ENCODE data around the gene HEXD.
A peak's percentile ranks its signal among the peaks of the same experiment; 100 is the strongest.

The HEXD gene

GRCh38 chr17:82414548-82415281, 3.4 kb upstream of the HEXD start:
- peak; percentile 40 to 50 for DNase-seq (ENCODE audit: low read depth in 2 of 2, low spot score in 1 of 2)

GRCh38 chr17:82415336-82415735, 2.8 kb upstream of the HEXD start:
- DNase-seq (ENCODE audit: low read depth in 2 of 2, low spot score in 1 of 2) = no peak

GRCh38 chr17:82415786-82416185, 2.4 kb upstream of the HEXD start:
- DNase-seq (ENCODE audit: low read depth in 2 of 2, low spot score in 1 of 2) = no peak

- DNase-seq (ENCODE audit: low read depth in 2 of 2, low spot score in 1 of 2) = no peak
Measured at GRCh38 chr17:82416264-82416663, 1.9 kb upstream of the HEXD start.

GRCh38 chr17:82416771-82417170, 1.4 kb upstream of the HEXD start:
- DNase-seq (ENCODE audit: low read depth in 2 of 2, low spot score in 1 of 2) = no peak

GRCh38 chr17:82419540-82419939, 1.4 kb downstream of the HEXD start:
- DNase-seq (ENCODE audit: low read depth in 2 of 2, low spot score in 1 of 2) = no peak

GRCh38 chr17:82424001-82424862, 6.1 kb downstream of the HEXD start:
- DNase-seq (ENCODE audit: low read depth in 2 of 2, low spot score in 1 of 2) = peak in 1 of 2 donors; percentile 33

- DNase-seq (ENCODE audit: low read depth in 2 of 2, low spot score in 1 of 2) = no peak
Measured at GRCh38 chr17:82424863-82425159, 6.7 kb downstream of the HEXD start.

GRCh38 chr17:82428546-82428945, 10.4 kb downstream of the HEXD start:
- no peak for DNase-seq (ENCODE audit: low read depth in 2 of 2, low spot score in 1 of 2)

GRCh38 chr17:82429824-82430223, 11.7 kb downstream of the HEXD start:
- no peak for DNase-seq (ENCODE audit: low read depth in 2 of 2, low spot score in 1 of 2)

- DNase-seq (ENCODE audit: low read depth in 2 of 2, low spot score in 1 of 2) = no peak
Measured at GRCh38 chr17:82432017-82432416, 13.9 kb downstream of the HEXD start.

- no peak for DNase-seq (ENCODE audit: low read depth in 2 of 2, low spot score in 1 of 2)
Measured at GRCh38 chr17:82433560-82434215, 15.5 kb downstream of the HEXD start.

- no peak for DNase-seq (ENCODE audit: low read depth in 2 of 2, low spot score in 1 of 2)
Measured at GRCh38 chr17:82434216-82434565, 16.0 kb downstream of the HEXD start.

- no peak for DNase-seq (ENCODE audit: low read depth in 2 of 2, low spot score in 1 of 2)
Measured at GRCh38 chr17:82435103-82435502, 17.0 kb downstream of the HEXD start.

GRCh38 chr17:82435601-82436583, 17.7 kb downstream of the HEXD start:
- DNase-seq (ENCODE audit: low read depth in 2 of 2, low spot score in 1 of 2) = no peak

GRCh38 chr17:82436601-82437324, 18.6 kb downstream of the HEXD start:
- DNase-seq (ENCODE audit: low read depth in 2 of 2, low spot score in 1 of 2) = no peak

GRCh38 chr17:82437325-82437668, 19.1 kb downstream of the HEXD start:
- no peak for DNase-seq (ENCODE audit: low read depth in 2 of 2, low spot score in 1 of 2)

GRCh38 chr17:82438401-82439193, 20.4 kb downstream of the HEXD start:
- no peak for DNase-seq (ENCODE audit: low read depth in 2 of 2, low spot score in 1 of 2)

- DNase-seq (ENCODE audit: low read depth in 2 of 2, low spot score in 1 of 2) = no peak
Measured at GRCh38 chr17:82439194-82439828, 21.2 kb downstream of the HEXD start.

Data from stimulated activated CD8-positive, alpha-beta memory T cell treated with anti-CD3 and anti-CD28 coated beads, Interleukin-4, amount 100 ng/mL, for 4 hours (primary cell).